GM12878 (cell line): ENCODE results near the gene TEX30. TPM values are rescaled to one million over a fixed set of nuclear protein-coding genes. Genes with fewer than 3 reads are reported as not detected.

Experiments used
- CBX3 ChIP-seq: fragments of 200-600 bp; sonication (generic); IDR thresholded peaks from 2 replicates; pipeline ENCODE4 v1.6.1; 2016; ENCODE audit warnings: low read depth, borderline replicate concordance
- CBX5 ChIP-seq: sonication (generic); IDR thresholded peaks from 2 replicates; pipeline ENCODE4 v1.6.1; 2016; ENCODE audit warnings: low read depth, moderate library complexity, mild to moderate bottlenecking, inconsistent platforms
- DPF2 ChIP-seq: fragments of 450-650 bp; IDR thresholded peaks from 2 replicates; pipeline ENCODE4 v1.6.1; 2017; ENCODE audit warnings: mild to moderate bottlenecking
- FOXK2 ChIP-seq: fragments of 450-650 bp; IDR thresholded peaks from 2 replicates; pipeline ENCODE4 v1.6.1; 2017; ENCODE audit warnings: mild to moderate bottlenecking, moderate library complexity
- HDAC6 ChIP-seq: fragments of 200-600 bp; sonication (generic); IDR thresholded peaks from one replicate; pipeline ENCODE4 v1.8.0; 2017; ENCODE audit warnings: antibody characterized with exemption; ENCODE audit not compliant: unreplicated experiment
- IKZF1 ChIP-seq: fragments of 450-650 bp; conservative IDR thresholded peaks from 2 replicates; pipeline ENCODE4 v1.6.1; 2017; ENCODE audit warnings: antibody characterized with exemption, mild to moderate bottlenecking
- IKZF2 ChIP-seq, 2 experiments: fragments of 450-650 bp; IDR thresholded peaks; 2 replicates each; pipeline ENCODE4 v1.6.1; 2017; ENCODE audit warnings: mild to moderate bottlenecking in 2 of 2, moderate library complexity in 2 of 2
- IRF3 ChIP-seq: fragments of 450-650 bp; IDR thresholded peaks from 2 replicates; pipeline ENCODE4 v1.6.1; 2014; ENCODE audit warnings: mild to moderate bottlenecking
- KAT2A ChIP-seq: conservative IDR thresholded peaks from 2 replicates; pipeline ENCODE4 v1.6.1; 2011; ENCODE audit warnings: low read depth, low read length; ENCODE audit not compliant: control insufficient read depth
- LARP7 ChIP-seq: fragments of 450-650 bp; IDR thresholded peaks from 2 replicates; pipeline ENCODE4 v1.6.1; 2017; ENCODE audit warnings: mild to moderate bottlenecking
- MYB ChIP-seq: fragments of 150-350 bp; IDR thresholded peaks from 2 replicates; pipeline ENCODE4 v1.6.1; 2014; ENCODE audit warnings: mild to moderate bottlenecking, low read depth, low read length, borderline replicate concordance
- MYC ChIP-seq: IDR thresholded peaks from 2 replicates; pipeline ENCODE4 v1.6.1; 2011; ENCODE audit warnings: mild to moderate bottlenecking, low read length, moderate library complexity, inconsistent platforms; ENCODE audit not compliant: insufficient read depth, insufficient replicate concordance, insufficient read length, severe bottlenecking
- NFIC ChIP-seq: IDR thresholded peaks from 2 replicates; pipeline ENCODE4 v1.6.1; 2012; ENCODE audit warnings: low read depth, mild to moderate bottlenecking, inconsistent platforms, low read length, moderate library complexity
- NFXL1 ChIP-seq: fragments of 450-650 bp; IDR thresholded peaks from 2 replicates; pipeline ENCODE4 v1.6.1; 2017; ENCODE audit warnings: antibody characterized with exemption, mild to moderate bottlenecking, borderline replicate concordance
- NR2F1 ChIP-seq: fragments of 450-650 bp; conservative IDR thresholded peaks from 2 replicates; pipeline ENCODE4 v1.6.1; 2017; ENCODE audit warnings: mild to moderate bottlenecking
- POU2F2 ChIP-seq: IDR thresholded peaks from 3 replicates; pipeline ENCODE4 v1.6.1; 2011; ENCODE audit warnings: low read depth, mild to moderate bottlenecking, low read length, borderline replicate concordance
- RAD51 ChIP-seq: fragments of 450-650 bp; IDR thresholded peaks from 2 replicates; pipeline ENCODE4 v1.6.1; 2016; ENCODE audit warnings: moderate library complexity, mild to moderate bottlenecking, inconsistent platforms
- RB1 ChIP-seq: fragments of 450-650 bp; formaldehyde crosslinking; IDR thresholded peaks from 2 replicates; pipeline ENCODE4 v1.6.1; 2017; ENCODE audit warnings: mild to moderate bottlenecking, borderline replicate concordance
- SMAD1 ChIP-seq: fragments of 450-650 bp; IDR thresholded peaks from 2 replicates; pipeline ENCODE4 v1.6.1; 2018; ENCODE audit warnings: mild to moderate bottlenecking, low read depth; ENCODE audit not compliant: partially characterized antibody
- SP1 ChIP-seq: IDR thresholded peaks from one replicate; pipeline ENCODE4 v1.6.1; 2011; ENCODE audit warnings: low read depth, low read length
- SRF ChIP-seq, 2 experiments: IDR thresholded peaks; 2 replicates each; pipeline ENCODE4 v1.6.1; 2011; ENCODE audit warnings: low read depth in 2 of 2, low read length in 2 of 2, mild to moderate bottlenecking in 1 of 2, moderate library complexity in 1 of 2
- TCF12 ChIP-seq: IDR thresholded peaks from 2 replicates; pipeline ENCODE4 v1.6.1; 2011; ENCODE audit warnings: low read depth, mild to moderate bottlenecking, low read length
- USF2 ChIP-seq: IDR thresholded peaks from 2 replicates; pipeline ENCODE4 v1.6.1; 2011; ENCODE audit warnings: low read depth, low read length, improper control_type of control experiment, borderline replicate concordance
- ZBTB40 ChIP-seq: fragments of 450-650 bp; IDR thresholded peaks from 2 replicates; pipeline ENCODE4 v1.6.1; 2016; ENCODE audit warnings: mild to moderate bottlenecking, moderate library complexity, borderline replicate concordance
- ZNF207 ChIP-seq: fragments of 450-650 bp; IDR thresholded peaks from 2 replicates; pipeline ENCODE4 v1.6.1; 2014; ENCODE audit warnings: antibody characterized with exemption, mild to moderate bottlenecking, borderline replicate concordance
- polyA plus RNA-seq, 11 experiments: library from polyadenylated mRNA; depleted of rRNA in 4 of 11; unstranded in 6 of 11; stranded (reverse) in 5 of 11; fragments of >200 nt; fragmentation: Nextera tagmentation in 4 of 11; fragmentation: Illumina TruSeq in 1 of 11; extraction: Ambion mirVana in 4 of 11; extraction: Trizol in 1 of 11; gene quantifications; 1 replicate in 1 of 11; 2 replicates in 10 of 11; pipeline versions ENCODE4 v1.2.1 to v1.2.3, GENCODE V29; 2011 to 2016; ENCODE audit warnings: inconsistent platforms in 2 of 11, missing spikeins in 2 of 11, low read depth in 1 of 11
- total RNA-seq, 4 experiments: library from RNA; depleted of rRNA in 3 of 4; stranded (reverse); fragments of >200 nt in 3 of 4; fragmentation: Illumina TruSeq in 1 of 4; extraction: Trizol in 1 of 4; gene quantifications; 2 replicates each; pipeline versions ENCODE4 v1.2.1 to v1.2.3, GENCODE V29; 2013 to 2021

The TEX30 gene
- total and polyA plus RNA-seq, 10 of the 15 experiments (the other 5 are each of a cell fraction or from before 2014, with no cell fraction given), result 19.7 to 114 (median 25.0) TPM

- no peak for TF ChIP-seq FOXK2
- no peak for TF ChIP-seq SRF (IDR thresholded peaks at IDR 0.05; ENCODE audit: low read depth in 2 of 2, low read length in 2 of 2)
- 0 out of 2 replicates have a peak, but pooled peaks have one; percentile 19 for TF ChIP-seq RB1
- peak; percentile 75; the same call in 1 of the 2 replicates for TF ChIP-seq ZNF207
- TF ChIP-seq USF2, result no peak
- peak; percentile 27; the same call in 1 of the 2 replicates for TF ChIP-seq TCF12
- TF ChIP-seq KAT2A, result no peak
- peak; percentile 69 for TF ChIP-seq HDAC6
- no peak for TF ChIP-seq NFIC
- no peak for TF ChIP-seq RAD51
- peak; percentile 96 for TF ChIP-seq LARP7
- TF ChIP-seq IRF3, result no peak
- no peak for TF ChIP-seq MYC
- peak; percentile 42 for TF ChIP-seq SMAD1
- peak; percentile 57; the same call in 1 of the 2 replicates for TF ChIP-seq ZBTB40
- TF ChIP-seq POU2F2, result 0 out of 3 replicates have a peak, but pooled peaks have one; percentile 24
- TF ChIP-seq IKZF1, result peak; percentile 69
- TF ChIP-seq IKZF2 (IDR thresholded peaks at IDR 0.05), result peak; percentile 16 to 35; a peak in 1 of 4 replicates
- peak; percentile 81; the same call in 1 of the 2 replicates for TF ChIP-seq DPF2
- no peak for TF ChIP-seq MYB
- TF ChIP-seq NR2F1, result peak; percentile 53; the same call in 1 of the 2 replicates
- TF ChIP-seq CBX5, result no peak
- no peak for TF ChIP-seq CBX3
- TF ChIP-seq NFXL1, result peak; percentile 25; the same call in 1 of the 2 replicates
- no peak for TF ChIP-seq SP1
Observed at GRCh38 chr13:102800145-102801041, 26.8 kb upstream of the TEX30 start (continued).
